Left kidney (tissue), 2 donors: Measurements from ENCODE around the gene INTS4. TPM values are rescaled to one million over a fixed set of nuclear protein-coding genes. Genes with fewer than 3 reads are reported as not detected.
"Not testable (repeated sequence)": the region's sequence is repeated elsewhere in the genome, so short reads cannot be mapped to it uniquely, and the experiment has no call there.

ENCODE experiments used
- DNase-seq: peaks from one replicate; pipeline ENCODE4 v3.0.0-alpha.2; 2013
- polyA plus RNA-seq: library from polyadenylated mRNA; unstranded; fragments of 120-200 nt; gene quantifications from one replicate; pipeline ENCODE4 v1.2.1, GENCODE V29; 2013; ENCODE audit not compliant: insufficient read length

Gene INTS4
- polyA plus RNA-seq, 1 donor, result 53.6 TPM

DNA sequence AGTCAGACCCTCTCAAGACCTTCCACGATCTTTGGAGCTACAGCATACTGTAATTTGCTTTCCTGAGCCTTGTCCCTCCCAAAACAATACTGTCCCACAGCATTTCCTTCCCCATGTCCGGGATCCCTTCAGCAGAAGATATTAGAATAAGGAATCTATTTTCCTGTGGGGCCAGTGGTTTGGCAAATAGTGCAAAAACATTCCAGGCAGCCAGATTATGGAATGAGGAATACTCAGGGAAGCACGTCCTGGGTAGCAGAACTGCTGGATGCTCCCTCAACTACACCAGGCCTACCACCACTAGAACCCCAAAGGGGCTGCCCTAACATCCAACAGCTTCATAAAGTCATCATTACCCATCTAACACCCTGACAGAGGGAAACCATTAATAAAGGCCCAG lies 112.1 kb downstream of the INTS4 start:
- no peak for DNase-seq

DNA sequence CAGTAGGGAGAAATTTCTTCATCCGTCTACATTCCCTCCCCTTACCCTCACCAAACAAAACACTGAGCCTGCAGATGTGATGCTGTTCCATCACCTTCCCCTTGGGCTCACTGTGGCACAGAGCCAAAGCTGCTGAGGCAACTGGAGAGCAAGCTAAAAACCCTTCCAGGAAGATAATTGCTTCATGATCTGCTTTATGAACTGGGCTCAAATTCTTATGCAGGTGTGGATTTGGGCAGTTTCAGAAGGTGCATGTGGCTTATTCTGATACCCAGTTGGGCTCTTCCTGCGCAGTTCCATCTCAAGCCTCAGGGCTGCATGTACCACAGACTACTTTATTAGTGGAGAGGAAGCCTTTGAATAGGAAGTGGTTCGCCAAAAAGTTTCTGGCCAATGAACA lies 115.2 kb downstream of the INTS4 start:
- DNase-seq, result no peak

DNA sequence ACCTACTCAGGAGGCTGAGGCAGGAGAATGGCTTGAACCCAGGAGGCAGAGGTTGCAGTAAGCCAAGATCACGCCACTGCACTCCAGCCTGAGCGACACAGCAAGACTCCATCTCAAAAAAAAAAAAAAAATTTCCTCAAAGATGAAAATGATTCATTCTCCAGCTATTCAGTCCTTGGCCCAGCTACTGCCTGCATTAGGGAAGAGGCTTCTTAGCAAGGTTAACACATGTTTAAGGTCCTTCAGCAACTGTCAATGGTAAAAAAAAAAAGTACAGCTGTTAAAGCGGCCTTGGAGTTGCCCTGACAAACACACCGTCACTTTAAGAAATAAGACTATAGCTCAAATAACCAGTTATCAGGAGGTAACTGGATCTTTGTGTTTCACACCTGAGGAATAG lies 116.2 kb downstream of the INTS4 start:
- DNase-seq, result not testable (repeated sequence)

DNA sequence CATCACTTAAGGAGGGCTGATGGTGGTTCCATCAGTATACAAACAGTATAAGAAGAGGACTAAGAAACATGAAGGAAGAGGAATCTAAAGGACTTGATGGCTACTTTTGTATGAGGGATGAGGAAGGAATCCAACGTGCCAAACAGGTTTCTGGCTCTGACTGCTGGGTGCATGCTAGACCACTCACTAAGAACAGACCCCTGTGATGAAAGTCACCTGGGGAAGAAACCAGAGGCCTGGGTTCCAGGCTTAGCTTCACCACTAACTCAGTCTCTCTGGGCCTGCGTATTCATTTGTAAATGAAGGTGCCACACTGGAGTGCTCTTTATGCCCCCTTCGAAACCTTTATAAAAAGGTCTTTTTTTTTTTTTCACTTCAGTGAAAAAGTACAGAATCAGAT lies 118.4 kb downstream of the INTS4 start:
- no peak for DNase-seq

DNA sequence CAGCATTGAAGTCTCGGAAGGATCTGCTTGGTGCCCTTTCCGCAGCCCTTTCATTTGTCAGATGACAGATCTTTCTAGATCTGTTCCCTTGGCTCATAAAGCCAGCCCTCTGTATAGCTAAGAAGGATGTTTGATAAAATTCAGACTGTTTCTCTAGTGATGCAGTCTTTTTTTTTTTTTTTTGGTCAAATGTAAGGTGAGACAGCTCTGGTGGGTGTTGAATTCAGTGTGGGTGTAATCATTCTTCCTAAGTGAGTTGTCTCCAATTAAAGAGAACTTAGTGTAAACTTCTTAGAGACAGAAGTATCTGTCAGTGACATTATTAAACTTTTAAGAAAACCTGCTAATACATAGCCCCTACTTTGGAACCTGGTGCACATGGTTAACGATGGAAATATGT lies 120.3 kb downstream of the INTS4 start:
- DNase-seq, result no peak

DNA sequence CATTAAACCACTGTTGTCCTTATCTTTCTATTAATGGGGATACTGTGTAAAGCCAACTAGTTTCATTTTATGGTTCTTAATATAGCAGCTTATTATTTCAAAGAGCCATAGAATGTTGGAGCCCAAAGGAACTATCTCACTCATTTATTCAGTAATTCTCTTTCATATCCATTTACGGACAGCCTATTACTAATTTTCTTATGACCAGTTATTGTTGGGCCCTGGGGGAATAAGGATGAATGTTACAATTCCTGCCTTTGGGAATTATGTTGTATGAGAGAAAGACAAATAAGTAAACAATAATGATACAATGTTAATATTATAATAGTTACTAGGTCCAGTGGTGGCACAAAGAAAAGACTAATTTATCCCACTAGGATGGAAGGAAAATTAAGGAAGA lies 121.1 kb downstream of the INTS4 start:
- DNase-seq, result no peak

DNA sequence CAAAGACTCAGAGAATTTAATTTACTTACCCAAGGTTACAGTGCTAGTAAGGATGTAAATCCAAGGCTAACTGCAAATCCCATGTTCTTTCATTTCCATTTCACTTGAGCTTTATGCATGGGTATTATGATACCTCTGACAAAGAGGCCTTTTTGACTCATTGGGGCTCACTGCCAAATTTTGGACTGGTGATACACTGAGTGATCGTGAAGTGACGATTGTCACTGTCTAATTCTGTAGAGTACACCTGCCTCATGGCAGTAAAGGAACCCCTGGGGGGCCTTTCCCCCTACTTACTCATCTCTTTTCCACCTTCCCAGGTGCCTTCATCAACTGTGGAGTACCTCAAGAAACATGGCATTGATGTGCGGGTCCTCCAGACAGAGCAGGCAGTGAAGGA lies 122.6 kb downstream of the INTS4 start:
- DNase-seq, result no peak

DNA sequence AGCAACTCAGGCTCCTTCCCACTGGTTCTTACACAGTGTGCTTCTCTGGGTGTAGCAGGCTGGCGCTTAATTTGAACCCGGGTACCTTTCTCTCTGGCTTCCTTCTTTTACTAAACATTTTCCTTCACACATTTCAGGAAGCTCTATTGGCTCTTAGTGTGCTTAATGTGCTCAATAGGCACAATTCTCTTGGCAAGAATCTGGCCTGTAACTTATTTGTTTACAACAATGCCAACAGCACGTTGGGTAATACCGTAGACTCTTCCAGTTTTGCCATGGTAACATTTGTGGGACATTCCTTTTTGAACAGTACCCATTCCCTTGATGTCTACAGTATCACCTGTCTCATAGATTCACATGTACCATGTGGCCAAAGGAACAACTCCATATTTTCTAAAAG lies 125.7 kb downstream of the INTS4 start:
- DNase-seq, result no peak

DNA sequence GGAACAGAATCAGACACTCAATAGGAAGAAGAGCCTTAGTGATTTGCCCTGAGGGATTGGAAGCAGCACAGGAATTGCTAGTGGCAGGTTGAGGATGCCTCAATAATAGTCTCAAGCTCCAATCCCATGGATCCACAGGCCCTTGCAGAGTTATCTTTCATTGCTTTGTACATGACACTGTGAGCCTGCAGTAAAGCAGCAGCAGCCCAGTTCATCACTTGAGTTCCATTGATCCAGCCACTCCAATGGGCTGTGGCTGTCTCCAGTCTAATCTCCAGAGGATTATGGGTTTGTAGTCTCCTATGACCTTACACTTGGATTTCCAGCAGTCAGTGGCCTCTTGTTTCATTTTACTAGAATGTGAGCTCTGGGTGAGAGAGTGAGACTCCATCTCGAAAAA lies 128.1 kb downstream of the INTS4 start:
- DNase-seq, result no peak

DNA sequence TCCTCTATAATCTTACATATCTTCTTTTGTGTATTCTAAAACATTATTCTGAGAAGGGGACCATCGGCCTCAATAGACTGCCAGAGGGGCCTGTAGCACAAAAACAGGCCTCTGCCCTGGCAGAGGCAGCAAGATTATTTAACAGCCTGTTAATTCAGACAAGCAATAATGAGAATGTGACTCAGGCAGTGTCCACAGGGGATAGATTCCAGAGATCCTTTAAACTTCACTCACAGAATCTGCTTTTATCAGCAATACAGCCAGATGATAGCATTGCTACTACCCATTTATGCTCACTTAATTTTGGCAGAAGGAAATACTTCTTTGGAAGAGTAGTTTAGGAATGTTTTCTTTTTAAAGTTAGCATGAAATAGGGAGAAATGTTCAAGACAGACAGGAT lies 128.7 kb downstream of the INTS4 start:
- no peak for DNase-seq

DNA sequence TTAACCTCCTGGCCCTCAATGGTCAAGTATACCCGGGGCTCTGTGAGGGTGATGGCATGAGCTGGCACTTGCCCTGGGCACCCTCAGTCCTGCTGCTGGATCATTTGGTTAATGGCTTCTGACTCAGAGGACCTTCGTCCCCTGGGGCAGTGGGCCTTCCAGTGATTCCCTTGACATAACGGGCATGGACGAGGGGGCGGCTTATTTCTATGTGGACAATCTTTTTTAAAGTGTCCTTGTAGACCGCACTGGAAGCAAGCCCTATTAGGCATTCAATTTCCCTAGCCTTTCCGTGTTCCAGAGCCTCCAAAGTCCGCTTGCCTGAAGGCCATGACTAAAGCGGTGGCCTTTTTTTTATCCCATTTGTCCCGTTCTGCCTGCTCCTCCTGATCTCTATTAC lies 133.0 kb downstream of the INTS4 start:
- not testable (repeated sequence) for DNase-seq

DNA sequence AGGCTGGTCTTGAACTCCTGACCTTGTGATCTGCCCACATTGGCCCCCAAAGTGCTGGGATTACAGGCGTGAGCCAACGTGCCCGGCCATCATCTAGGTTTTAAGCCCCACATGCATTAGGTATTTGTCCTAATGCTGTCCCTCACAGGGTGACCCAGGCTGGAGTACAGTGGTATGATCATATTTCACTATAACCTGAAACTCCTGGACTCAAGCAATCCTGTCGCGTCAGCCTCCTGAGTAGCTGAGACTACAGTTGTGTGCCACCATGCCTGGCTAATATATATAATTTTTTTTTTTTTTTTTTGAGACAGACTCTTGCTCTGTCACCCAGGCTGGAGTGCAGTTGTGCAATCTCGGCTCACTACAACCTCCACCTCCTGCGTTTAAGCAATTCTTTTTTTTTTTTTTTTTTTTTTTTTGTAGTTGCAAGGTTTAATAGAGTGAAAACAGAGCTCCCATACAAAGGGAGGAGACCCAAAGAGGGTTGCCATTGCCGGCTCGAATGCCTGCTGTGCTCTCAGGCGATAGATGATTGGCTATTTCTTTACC lies 136.5 kb downstream of the INTS4 start:
- not testable (repeated sequence) for DNase-seq

DNA sequence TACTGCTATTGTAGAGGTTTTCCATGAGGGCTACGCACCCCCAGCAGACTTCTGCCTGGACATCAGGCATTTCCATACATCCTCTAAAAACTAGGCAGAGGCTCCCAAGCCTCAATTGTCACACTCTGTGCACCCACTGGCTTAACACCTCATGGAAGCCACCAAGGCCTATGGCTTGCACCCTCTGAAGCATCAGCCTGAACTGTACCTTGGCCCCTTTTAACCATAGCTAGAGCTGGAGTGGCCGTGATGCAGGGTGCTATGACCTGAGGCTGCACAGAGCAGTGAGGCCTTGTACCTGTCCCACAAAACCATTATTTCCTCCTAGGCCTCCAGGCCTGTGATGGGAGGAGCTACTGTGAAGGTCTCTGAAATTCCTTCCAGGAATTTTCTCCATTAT lies 139.6 kb downstream of the INTS4 start:
- no peak for DNase-seq

DNA sequence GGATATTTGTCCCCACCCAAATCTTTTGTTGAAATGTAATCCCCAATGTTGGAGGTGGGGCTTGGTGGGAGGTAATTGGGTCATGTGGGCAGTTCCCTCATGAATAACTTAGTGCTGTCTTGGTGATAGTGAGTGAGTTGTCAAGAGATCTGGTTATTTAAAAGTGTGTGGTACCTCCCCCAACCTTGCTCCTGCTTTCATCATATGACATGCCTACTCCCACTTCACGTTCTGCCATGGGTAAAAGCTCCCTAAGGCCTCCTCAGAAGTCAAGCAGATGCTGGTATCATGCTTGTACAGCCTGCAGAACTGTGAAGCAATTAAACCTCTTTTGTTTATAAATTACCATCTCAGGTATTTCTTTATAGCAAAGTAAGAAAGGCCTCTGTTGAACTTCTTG lies 143.0 kb downstream of the INTS4 start:
- no peak for DNase-seq

DNA sequence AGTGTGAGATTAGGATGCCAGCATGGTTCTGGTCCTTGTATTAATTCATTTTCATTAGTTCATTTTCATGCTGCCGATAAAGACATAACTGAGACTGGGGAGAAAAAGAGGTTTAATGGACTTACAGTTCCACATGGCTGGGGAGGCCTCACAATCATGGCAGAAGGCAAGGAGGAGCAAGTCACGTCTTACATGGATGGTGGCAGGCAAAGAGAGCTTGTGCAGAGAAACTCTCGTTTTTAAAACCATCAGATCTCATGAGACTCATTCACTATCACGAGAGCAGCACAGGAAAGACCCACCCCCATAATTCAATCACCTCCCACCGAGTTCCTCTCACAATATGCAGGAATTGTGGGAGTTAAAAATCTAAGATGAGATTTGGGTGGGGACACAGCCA lies 150.8 kb downstream of the INTS4 start:
- DNase-seq, result not testable (repeated sequence)

DNA sequence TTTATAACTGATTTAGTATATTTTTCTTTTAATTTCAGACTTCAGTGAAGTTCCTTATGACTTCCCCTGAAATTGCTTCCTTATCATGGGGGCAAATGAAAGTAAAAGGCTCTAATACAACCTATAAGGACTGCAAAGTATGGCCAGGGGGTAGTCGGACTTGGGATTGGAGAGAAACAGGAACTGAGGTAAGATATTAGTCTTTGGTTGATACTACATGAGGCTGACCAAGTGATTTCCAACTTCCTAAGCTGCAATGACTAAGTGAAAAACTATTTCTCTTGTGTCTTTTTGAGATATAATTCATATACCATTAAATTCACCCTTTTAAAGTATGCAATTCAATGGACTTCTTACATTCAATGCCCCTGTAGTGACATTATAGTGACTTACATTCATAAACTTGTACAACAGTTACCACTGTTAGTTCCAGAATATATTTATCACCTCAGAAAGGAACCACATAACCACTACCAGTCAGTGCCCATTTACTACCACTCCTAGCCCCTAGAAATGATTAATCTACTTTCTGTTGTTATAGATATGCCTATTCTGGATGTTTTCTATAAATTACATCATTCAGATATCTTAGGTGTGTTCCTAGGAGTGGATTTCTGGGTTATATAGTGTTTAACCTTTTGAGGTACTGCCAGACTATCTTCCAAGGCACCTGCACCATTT lies 151.9 kb downstream of the INTS4 start:
- DNase-seq, result no peak

DNA sequence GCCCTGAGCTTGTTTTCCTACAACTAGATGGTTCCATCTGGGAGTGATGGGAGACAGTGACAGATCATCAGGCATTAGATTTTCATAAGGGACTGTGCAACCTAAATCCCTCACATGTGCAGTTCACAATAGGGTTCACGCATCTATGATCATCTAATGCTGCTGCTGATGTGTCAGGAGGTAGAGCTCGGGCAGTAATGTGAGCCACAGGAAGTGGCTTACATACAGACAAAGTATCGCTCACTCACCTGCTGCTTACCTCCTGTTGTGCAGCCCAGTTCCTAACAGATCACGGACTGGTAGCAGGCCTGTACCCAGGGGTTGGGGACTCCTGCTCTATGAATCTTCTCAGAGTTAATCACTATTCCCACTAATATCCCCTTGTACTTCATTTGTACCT lies 161.2 kb downstream of the INTS4 start:
- no peak for DNase-seq

DNA sequence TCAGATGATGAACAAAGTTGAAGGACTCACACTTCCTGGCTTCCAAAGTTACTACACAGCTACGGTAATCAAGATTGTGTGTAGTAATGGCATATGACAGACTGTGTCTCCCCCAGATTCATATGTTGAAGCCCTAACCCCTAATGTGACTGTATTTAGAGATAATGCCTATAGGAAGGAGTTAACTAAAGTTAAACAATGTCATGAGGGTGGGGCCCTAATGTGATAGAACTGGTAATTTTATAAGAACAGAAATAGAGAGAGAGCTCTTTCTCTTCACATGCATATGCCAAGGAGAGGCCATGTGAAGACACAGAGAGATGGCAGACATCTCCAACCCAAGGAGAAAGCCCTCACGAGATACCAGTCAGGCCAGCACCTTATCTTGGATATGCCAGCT lies 165.5 kb downstream of the INTS4 start:
- no peak for DNase-seq

Other genes starting within 250 kb of the INTS4 start
- 76.8 TPM for gene RSF1, start 173.9 kb downstream of the INTS4 start, polyA plus RNA-seq
- gene AAMDC, start 173.5 kb downstream of the INTS4 start, polyA plus RNA-seq, result 49.3 TPM
- 14.1 TPM for gene KCTD14, start 28.6 kb upstream of the INTS4 start, polyA plus RNA-seq
- 0.23 TPM for gene THRSP, start 69.2 kb upstream of the INTS4 start, polyA plus RNA-seq
- 126 TPM for gene NDUFC2, start 85.2 kb upstream of the INTS4 start, polyA plus RNA-seq
- gene ALG8, start 145.0 kb upstream of the INTS4 start, polyA plus RNA-seq, result 67.8 TPM
- 8.0 TPM for gene KCTD21, start 194.0 kb upstream of the INTS4 start, polyA plus RNA-seq
- 4.9 TPM for gene USP35, start 194.3 kb upstream of the INTS4 start, polyA plus RNA-seq